GM12878 (cell line): ENCODE measurements around the gene NR3C1. TPM values are rescaled to one million over a fixed set of nuclear protein-coding genes. Genes with fewer than 3 reads are reported as not detected.

Source experiments
- ATAC-seq: fragments of 200-7000 bp; cut with Tn5 transposase; 3 replicates; pipeline ENCODE4 v1.9.1; 2020; ENCODE audit warnings: mild to moderate bottlenecking, moderate library complexity
- BruUV-seq: library from RNA; stranded (reverse); fragments of 400-500 nt; replicated peaks from 2 replicates; lab custom pipeline; 2021; lab: Mats Ljungman, UMichigan
- CTCF ChIA-PET: fragments of 300-600 bp; sonication (Branson Sonifier 250); formaldehyde crosslinking; extraction: SDS; loops from one replicate; lab custom pipeline; 2021; ENCODE audit warnings: inconsistent platforms; lab: Yijun Ruan, JAX
- POLR2A ChIA-PET: fragments of 350-600 bp; formaldehyde crosslinking; extraction: SDS; loops from one replicate; lab custom pipeline; 2021; ENCODE audit warnings: inconsistent platforms; lab: Charles Lee
- RAD21 ChIA-PET: fragments of 300-600 bp; sonication (Branson Sonifier 250); formaldehyde crosslinking; loops from one replicate; lab custom pipeline; 2023; ENCODE audit warnings: antibody characterized with exemption; ENCODE audit not compliant: unreplicated experiment; lab: Charles Lee
- SMC1A ChIA-PET: fragments of 300-600 bp; sonication (Branson Sonifier 250); formaldehyde crosslinking; loops from one replicate; lab custom pipeline; 2023; ENCODE audit not compliant: unreplicated experiment, uncharacterized antibody; lab: Charles Lee
- DNase-seq: peaks from one replicate; pipeline ENCODE4 v3.0.0-alpha.2; 2011; ENCODE audit warnings: low read depth, low spot score
- FAIRE-seq: peaks from 3 replicates; lab custom pipeline; 2011; peaks lifted over from hg19 to GRCh38; lab: Jason Lieb, UNC
- H2AFZ ChIP-seq: 2 replicates; pipeline ENCODE4 v1.6.0; 2011; ENCODE audit warnings: low read depth, low read length, control low read depth; ENCODE audit not compliant: control insufficient read depth
- H3K27ac ChIP-seq: 2 replicates; pipeline ENCODE4 v1.5.1; 2011; ENCODE audit warnings: control low read depth; ENCODE audit not compliant: control insufficient read depth, insufficient read depth
- H3K27me3 ChIP-seq, 2 experiments: replicated peaks in 1 of 2; 2 replicates each; pipeline versions ENCODE4 v1.6.0 to v1.6.1; 2011; ENCODE audit warnings: low read length in 1 of 2; ENCODE audit not compliant: control insufficient read depth in 2 of 2, insufficient read depth in 2 of 2
- H3K36me3 ChIP-seq, 2 experiments: 2 replicates each; pipeline ENCODE4 v1.5.1; 2011; ENCODE audit warnings: low read length in 1 of 2; ENCODE audit not compliant: control insufficient read depth in 2 of 2, insufficient read depth in 2 of 2
- H3K4me1 ChIP-seq: 2 replicates; pipeline ENCODE4 v1.6.1; 2011; ENCODE audit warnings: mild to moderate bottlenecking, low read length, moderate library complexity, mixed read lengths; ENCODE audit not compliant: control insufficient read depth, insufficient read depth
- H3K4me2 ChIP-seq: 2 replicates; pipeline ENCODE4 v1.6.0; 2011; ENCODE audit warnings: control low read depth; ENCODE audit not compliant: control insufficient read depth, insufficient read depth
- H3K4me3 ChIP-seq: fragments of 200-600 bp; sonication (generic); 2 replicates; pipeline ENCODE4 v1.5.1; 2016
- H3K79me2 ChIP-seq: 2 replicates; pipeline ENCODE4 v1.6.0; 2011; ENCODE audit warnings: low read length; ENCODE audit not compliant: control insufficient read depth, insufficient read depth
- H3K9ac ChIP-seq: 2 replicates; pipeline ENCODE4 v1.8.0; 2011; ENCODE audit warnings: low read length, control low read depth, mixed read lengths; ENCODE audit not compliant: control insufficient read depth, insufficient read depth
- H3K9me3 ChIP-seq: replicated peaks from 3 replicates; pipeline ENCODE4 v1.5.1; 2011; ENCODE audit warnings: mild to moderate bottlenecking, low read length; ENCODE audit not compliant: control insufficient read depth, insufficient read depth
- H4K20me1 ChIP-seq: 2 replicates; pipeline ENCODE4 v1.6.0; 2011; ENCODE audit not compliant: control insufficient read depth, insufficient read depth
- BACH1 ChIP-seq: fragments of 450-650 bp; IDR thresholded peaks from 2 replicates; pipeline ENCODE4 v1.6.1; 2017; ENCODE audit warnings: mild to moderate bottlenecking, borderline replicate concordance
- CBFB ChIP-seq: IDR thresholded peaks from 2 replicates; pipeline ENCODE4 v1.6.1; 2016; ENCODE audit warnings: antibody characterized with exemption, low read depth
- IKZF1 ChIP-seq: fragments of 450-650 bp; conservative IDR thresholded peaks from 2 replicates; pipeline ENCODE4 v1.6.1; 2017; ENCODE audit warnings: antibody characterized with exemption, mild to moderate bottlenecking
- NFYB ChIP-seq: IDR thresholded peaks from 2 replicates; pipeline ENCODE4 v1.6.1; 2011; ENCODE audit warnings: low read depth, mild to moderate bottlenecking, low read length, improper control_type of control experiment, moderate library complexity; ENCODE audit not compliant: insufficient read depth
- POLR2AphosphoS2 ChIP-seq: IDR thresholded peaks from 2 replicates; pipeline ENCODE4 v1.6.1; 2011; ENCODE audit warnings: low read depth, mild to moderate bottlenecking, low read length, improper control_type of control experiment, moderate library complexity
- POLR2AphosphoS5 ChIP-seq: IDR thresholded peaks from 2 replicates; pipeline ENCODE4 v1.6.1; 2011; ENCODE audit warnings: mild to moderate bottlenecking, low read length, inconsistent platforms
- RELA ChIP-seq: fragments of 450-650 bp; IDR thresholded peaks from 2 replicates; pipeline ENCODE4 v1.8.0; 2014; ENCODE audit warnings: borderline replicate concordance; ENCODE audit not compliant: partially characterized antibody
- RUNX3 ChIP-seq: IDR thresholded peaks from 2 replicates; pipeline ENCODE4 v1.6.1; 2012; ENCODE audit warnings: low read length, inconsistent platforms
- ZBED1 ChIP-seq: IDR thresholded peaks from 2 replicates; pipeline ENCODE4 v1.6.1; 2016; ENCODE audit warnings: borderline replicate concordance
- ZNF592 ChIP-seq: fragments of 450-650 bp; IDR thresholded peaks from 2 replicates; pipeline ENCODE4 v1.6.1; 2017; ENCODE audit warnings: mild to moderate bottlenecking, moderate library complexity
- ZSCAN29 ChIP-seq: fragments of 450-650 bp; IDR thresholded peaks from 2 replicates; pipeline ENCODE4 v1.6.1; 2017; ENCODE audit warnings: mild to moderate bottlenecking, moderate library complexity
- WGBS: methylation state at CpG from one replicate; pipeline ENCODE4 v1.1.6; 2016; ENCODE audit warnings: low lambda C conversion rate; ENCODE audit not compliant: insufficient replicate concordance, insufficient coverage; ENCODE audit errors: missing lambda C conversion rate; 5-methylcytosine and 5-hydroxymethylcytosine counted together
- in situ Hi-C: fragments of 300-500 bp; cut with MboI; formaldehyde crosslinking; loops from 9 replicates; pipeline ENCODE4 v1.14.3; 2018; ENCODE audit warnings: mixed read lengths
- intact Hi-C: fragments of 100-400 bp; cut with micrococcal nuclease; formaldehyde crosslinking; loops from one replicate; pipeline ENCODE4 v1.14.2; 2022; ENCODE audit not compliant: unreplicated experiment
- polyA plus RNA-seq, 11 experiments: library from polyadenylated mRNA; depleted of rRNA in 4 of 11; unstranded in 6 of 11; stranded (reverse) in 5 of 11; fragments of >200 nt; fragmentation: Nextera tagmentation in 4 of 11; fragmentation: Illumina TruSeq in 1 of 11; extraction: Ambion mirVana in 4 of 11; extraction: Trizol in 1 of 11; gene quantifications; 1 replicate in 1 of 11; 2 replicates in 10 of 11; pipeline versions ENCODE4 v1.2.1 to v1.2.3, GENCODE V29; 2011 to 2016; ENCODE audit warnings: inconsistent platforms in 2 of 11, missing spikeins in 2 of 11, low read depth in 1 of 11
- total RNA-seq, 4 experiments: library from RNA; depleted of rRNA in 3 of 4; stranded (reverse); fragments of >200 nt in 3 of 4; fragmentation: Illumina TruSeq in 1 of 4; extraction: Trizol in 1 of 4; gene quantifications; 2 replicates each; pipeline versions ENCODE4 v1.2.1 to v1.2.3, GENCODE V29; 2013 to 2021
- TF ChIP-seq, protein P1 (sequence below): fragments of 450-650 bp; conservative IDR thresholded peaks from 2 replicates; pipeline ENCODE4 v1.6.1; 2017; ENCODE audit warnings: mild to moderate bottlenecking, moderate library complexity
- TF ChIP-seq, protein P2 (sequence below): fragments of 450-650 bp; IDR thresholded peaks from 2 replicates; pipeline ENCODE4 v1.6.1; 2017; ENCODE audit warnings: borderline replicate concordance

NR3C1 gene
- total and polyA plus RNA-seq, 10 of the 15 experiments (the other 5 are each of a cell fraction or from before 2014, with no cell fraction given) = 49.7 to 141 (median 109) TPM

- TF ChIP-seq, protein P1, sequence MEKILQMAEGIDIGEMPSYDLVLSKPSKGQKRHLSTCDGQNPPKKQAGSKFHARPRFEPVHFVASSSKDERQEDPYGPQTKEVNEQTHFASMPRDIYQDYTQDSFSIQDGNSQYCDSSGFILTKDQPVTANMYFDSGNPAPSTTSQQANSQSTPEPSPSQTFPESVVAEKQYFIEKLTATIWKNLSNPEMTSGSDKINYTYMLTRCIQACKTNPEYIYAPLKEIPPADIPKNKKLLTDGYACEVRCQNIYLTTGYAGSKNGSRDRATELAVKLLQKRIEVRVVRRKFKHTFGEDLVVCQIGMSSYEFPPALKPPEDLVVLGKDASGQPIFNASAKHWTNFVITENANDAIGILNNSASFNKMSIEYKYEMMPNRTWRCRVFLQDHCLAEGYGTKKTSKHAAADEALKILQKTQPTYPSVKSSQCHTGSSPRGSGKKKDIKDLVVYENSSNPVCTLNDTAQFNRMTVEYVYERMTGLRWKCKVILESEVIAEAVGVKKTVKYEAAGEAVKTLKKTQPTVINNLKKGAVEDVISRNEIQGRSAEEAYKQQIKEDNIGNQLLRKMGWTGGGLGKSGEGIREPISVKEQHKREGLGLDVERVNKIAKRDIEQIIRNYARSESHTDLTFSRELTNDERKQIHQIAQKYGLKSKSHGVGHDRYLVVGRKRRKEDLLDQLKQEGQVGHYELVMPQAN = no peak
- no peak for TF ChIP-seq ZBED1
These were observed 13.2 kb downstream of the NR3C1 start (continued) for GRCh38 chr5:143390258-143390657.

- Histone ChIP-seq H3K9me3 (peaks cover 47% of the 10 kb centered on the region), H3K4me3 (no peak overlapping the region), H3K27me3 (no peaks in the 10 kb centered on the region), H2AFZ (no peak overlapping the region), H3K4me1 (no peaks in the 10 kb centered on the region), H4K20me1 (no peaks in the 10 kb centered on the region; the same call in 1 of the 2 replicates), H3K4me2 (no peak overlapping the region), H3K9ac (no peak overlapping the region), H3K36me3 (peaks cover 13 to 27% of the 10 kb centered on the region in 2 experiments), H3K27ac (no peak overlapping the region), H3K79me2 (peaks cover 100% of the 10 kb centered on the region)
- CTCF ChIA-PET = no interaction called here
- SMC1A ChIA-PET = interaction anchor here (0.7 to 6.4 kb wide), 4 partner anchors 13 to 173 kb away, joined by 3 to 29 read pairs (median 3); no protein-coding TSS in a partner anchor
- ATAC-seq (no peak), DNase-seq (no peak), FAIRE-seq (no peak)
- WGBS = 31% methylated on average over 1 of the region's 1 CpG
- in situ Hi-C loops (no loop called here), intact Hi-C loops (no loop called here)
- POLR2A ChIA-PET = interaction anchor here (0.6 kb wide), 1 partner anchor 428 kb away, joined by 3 read pairs; no protein-coding TSS in a partner anchor
- TF ChIP-seq ZSCAN29 (no peak), CBFB (no peak), POLR2AphosphoS2 (no peak), RELA (no peak), BACH1 (0 out of 2 replicates have a peak, but pooled peaks have one; percentile 4), IKZF1 (no peak), POLR2AphosphoS5 (0 out of 2 replicates have a peak, but pooled peaks have one; percentile 26), ZNF592 (no peak), RUNX3 (peak; percentile 73), NFYB (no peak)
- TF ChIP-seq, protein P2, sequence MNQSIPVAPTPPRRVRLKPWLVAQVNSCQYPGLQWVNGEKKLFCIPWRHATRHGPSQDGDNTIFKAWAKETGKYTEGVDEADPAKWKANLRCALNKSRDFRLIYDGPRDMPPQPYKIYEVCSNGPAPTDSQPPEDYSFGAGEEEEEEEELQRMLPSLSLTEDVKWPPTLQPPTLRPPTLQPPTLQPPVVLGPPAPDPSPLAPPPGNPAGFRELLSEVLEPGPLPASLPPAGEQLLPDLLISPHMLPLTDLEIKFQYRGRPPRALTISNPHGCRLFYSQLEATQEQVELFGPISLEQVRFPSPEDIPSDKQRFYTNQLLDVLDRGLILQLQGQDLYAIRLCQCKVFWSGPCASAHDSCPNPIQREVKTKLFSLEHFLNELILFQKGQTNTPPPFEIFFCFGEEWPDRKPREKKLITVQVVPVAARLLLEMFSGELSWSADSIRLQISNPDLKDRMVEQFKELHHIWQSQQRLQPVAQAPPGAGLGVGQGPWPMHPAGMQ = no peak
- RAD21 ChIA-PET = interaction anchor here (0.6 kb wide), 1 partner anchor 165 kb away, joined by 4 read pairs; no protein-coding TSS in a partner anchor
- no TSS peak for BruUV-seq
These were observed 16.8 kb downstream of the NR3C1 start for GRCh38 chr5:143386725-143387124.
